Calu3 (cell line): ENCODE measurements around the gene WBP1L. TPM values are rescaled to one million over a fixed set of nuclear protein-coding genes. Genes with fewer than 3 reads are reported as not detected.

Experiments
- BruUV-seq: library from RNA; stranded (reverse); fragments of 400-500 nt; replicated peaks from 2 replicates; lab custom pipeline; 2021; lab: Mats Ljungman, UMichigan
- CTCF ChIA-PET: fragments of 300-600 bp; sonication (Branson Sonifier 250); formaldehyde crosslinking; loops from one replicate; lab custom pipeline; 2022; ENCODE audit warnings: antibody characterized with exemption; lab: Charles Lee
- DNase-seq: peaks from one replicate; pipeline ENCODE4 v3.0.0; 2022
- H3K27ac Mint-ChIP-seq: one replicate; pipeline ENCODE4 v1.8.0; 2022; ENCODE audit warnings: mixed read lengths; ENCODE audit not compliant: unreplicated experiment
- H3K27me3 Mint-ChIP-seq: one replicate; pipeline ENCODE4 v1.8.0; 2022; ENCODE audit warnings: mixed read lengths; ENCODE audit not compliant: unreplicated experiment
- H3K36me3 Mint-ChIP-seq: one replicate; pipeline ENCODE4 v1.8.0; 2022; ENCODE audit warnings: mild to moderate bottlenecking, moderate library complexity, mixed read lengths; ENCODE audit not compliant: insufficient read depth, unreplicated experiment
- H3K4me1 Mint-ChIP-seq: one replicate; pipeline ENCODE4 v1.8.0; 2022; ENCODE audit warnings: mild to moderate bottlenecking, low read depth, mixed read lengths; ENCODE audit not compliant: unreplicated experiment
- H3K4me3 Mint-ChIP-seq: one replicate; pipeline ENCODE4 v1.8.0; 2022; ENCODE audit warnings: mild to moderate bottlenecking, low read depth, moderate library complexity, mixed read lengths; ENCODE audit not compliant: unreplicated experiment
- H3K9me3 Mint-ChIP-seq: one replicate; pipeline ENCODE4 v1.8.0; 2022; ENCODE audit warnings: low read depth, mixed read lengths; ENCODE audit not compliant: unreplicated experiment
- CTCF ChIP-seq: fragments of 200-600 bp; IDR thresholded peaks from one replicate; pipeline ENCODE4 v1.8.0; 2022; ENCODE audit warnings: antibody characterized with exemption; ENCODE audit not compliant: unreplicated experiment
- intact Hi-C: fragments of 100-400 bp; cut with micrococcal nuclease; formaldehyde crosslinking; loops from one replicate; pipeline ENCODE4 v1.10.0; 2022; ENCODE audit not compliant: unreplicated experiment
- total RNA-seq: library from RNA; stranded (reverse); gene quantifications from 2 replicates; pipeline ENCODE4 v1.2.3, GENCODE V29; 2022

Gene WBP1L
- total RNA-seq, 1 experiment from 2014 or later, result 19.9 TPM

- no peaks in the 10 kb centered on the region for H3K9me3 Mint-ChIP-seq
- TF ChIP-seq CTCF, result no peak
- intact Hi-C loops, result no loop called here
- H3K36me3 Mint-ChIP-seq, result no peaks in the 10 kb centered on the region
- no peak overlapping the region for H3K4me3 Mint-ChIP-seq
- H3K27me3 Mint-ChIP-seq, result no peaks in the 10 kb centered on the region
- CTCF ChIA-PET, result no interaction called here
- BruUV-seq, result no TSS peak
- H3K4me1 Mint-ChIP-seq, result no peaks in the 10 kb centered on the region
- no peak for DNase-seq
- no peak overlapping the region for H3K27ac Mint-ChIP-seq
These were observed 52.8 kb downstream of the WBP1L start for GRCh38 chr10:102796407-102797176.

- TF ChIP-seq CTCF, result no peak
- no peak for DNase-seq
- Mint-ChIP-seq H3K9me3 (no peaks in the 10 kb centered on the region), H3K36me3 (no peaks in the 10 kb centered on the region), H3K27ac (no peak overlapping the region), H3K4me1 (no peaks in the 10 kb centered on the region), H3K4me3 (no peak overlapping the region), H3K27me3 (no peaks in the 10 kb centered on the region)
- no TSS peak for BruUV-seq
- intact Hi-C loops, result no loop called here
- CTCF ChIA-PET, result interaction anchor here (0.6 kb wide), 1 partner anchor 26 kb away, joined by 3 read pairs; no protein-coding TSS in a partner anchor
These were observed 56.1 kb downstream of the WBP1L start for GRCh38 chr10:102799691-102800471.

- H3K27me3 Mint-ChIP-seq, result no peaks in the 10 kb centered on the region
- H3K4me3 Mint-ChIP-seq, result no peak overlapping the region
- TF ChIP-seq CTCF, result no peak
- BruUV-seq, result no TSS peak
- H3K9me3 Mint-ChIP-seq, result no peaks in the 10 kb centered on the region
- no peak for DNase-seq
- H3K27ac Mint-ChIP-seq, result no peak overlapping the region
- CTCF ChIA-PET, result interaction anchor here (0.6 kb wide), 2 partner anchors 11 to 25 kb away, joined by 3 read pairs; no protein-coding TSS in a partner anchor
- H3K4me1 Mint-ChIP-seq, result no peaks in the 10 kb centered on the region
- H3K36me3 Mint-ChIP-seq, result no peaks in the 10 kb centered on the region
- intact Hi-C loops, result no loop called here
These were observed 57.0 kb downstream of the WBP1L start for GRCh38 chr10:102800611-102801335.

- BruUV-seq, result no TSS peak
- H3K27me3 Mint-ChIP-seq, result no peaks in the 10 kb centered on the region
- no peaks in the 10 kb centered on the region for H3K36me3 Mint-ChIP-seq
- H3K4me3 Mint-ChIP-seq, result no peak overlapping the region
- CTCF ChIA-PET, result interaction anchor here (0.6 kb wide), 1 partner anchor 12 kb away, joined by 3 read pairs; no protein-coding TSS in a partner anchor
- TF ChIP-seq CTCF, result no peak
- intact Hi-C loops, result no loop called here
- no peaks in the 10 kb centered on the region for H3K4me1 Mint-ChIP-seq
- H3K9me3 Mint-ChIP-seq, result no peaks in the 10 kb centered on the region
- no peak overlapping the region for H3K27ac Mint-ChIP-seq
- no peak for DNase-seq
These were observed 57.7 kb downstream of the WBP1L start for GRCh38 chr10:102801496-102801895.
